HepG2 (cell line): Measurements from ENCODE around the gene TMEM198. TPM values are rescaled to one million over a fixed set of nuclear protein-coding genes. Genes with fewer than 3 reads are reported as not detected.

Experiments
- AGO1 ChIP-seq: fragments of 200-400 bp; formaldehyde crosslinking; IDR thresholded peaks from 2 replicates; pipeline ENCODE4 v1.6.1; 2017; ENCODE audit warnings: mild to moderate bottlenecking, low read depth, low read length, moderate library complexity; ENCODE audit not compliant: poor library complexity, severe bottlenecking
- SP2 ChIP-seq: sonication (generic); formaldehyde crosslinking; IDR thresholded peaks from 2 replicates; pipeline ENCODE4 v1.5.1; 2020; ENCODE audit warnings: mild to moderate bottlenecking, missing genetic modification reagents
- SRSF1 ChIP-seq: fragments of 200-400 bp; formaldehyde crosslinking; optimal IDR thresholded peaks from 2 replicates; pipeline ENCODE3; 2017; ENCODE audit warnings: mild to moderate bottlenecking, low read depth, low read length, moderate library complexity
- TOE1 ChIP-seq: sonication (generic); formaldehyde crosslinking; IDR thresholded peaks from 2 replicates; pipeline ENCODE4 v1.4.0; 2020; ENCODE audit warnings: mild to moderate bottlenecking, missing genetic modification reagents
- ZNF138 ChIP-seq: sonication (generic); formaldehyde crosslinking; IDR thresholded peaks from 2 replicates; pipeline ENCODE4 v1.5.0; 2020; ENCODE audit warnings: mild to moderate bottlenecking, low read depth, missing genetic modification reagents
- ZNF256 ChIP-seq: sonication (generic); formaldehyde crosslinking; conservative IDR thresholded peaks from 2 replicates; pipeline ENCODE4 v1.4.0; 2020; ENCODE audit warnings: missing genetic modification reagents
- ZNF30 ChIP-seq: sonication (generic); formaldehyde crosslinking; IDR thresholded peaks from 2 replicates; pipeline ENCODE4 v1.5.0; 2020; ENCODE audit warnings: mild to moderate bottlenecking, missing genetic modification reagents
- ZNF343 ChIP-seq: sonication (generic); formaldehyde crosslinking; IDR thresholded peaks from 2 replicates; pipeline ENCODE4 v1.4.0; 2020; ENCODE audit warnings: mild to moderate bottlenecking, missing genetic modification reagents
- ZNF547 ChIP-seq: sonication (generic); formaldehyde crosslinking; IDR thresholded peaks from 2 replicates; pipeline ENCODE4 v1.5.1; 2020; ENCODE audit warnings: mild to moderate bottlenecking, missing genetic modification reagents
- ZNF550 ChIP-seq: sonication (generic); formaldehyde crosslinking; IDR thresholded peaks from 2 replicates; pipeline ENCODE4 v1.4.0; 2020; ENCODE audit warnings: mild to moderate bottlenecking, missing genetic modification reagents, borderline replicate concordance
- ZNF570 ChIP-seq: sonication (generic); formaldehyde crosslinking; IDR thresholded peaks from 2 replicates; pipeline ENCODE4 v1.4.0; 2020; ENCODE audit warnings: mild to moderate bottlenecking, missing genetic modification reagents, borderline replicate concordance
- polyA plus RNA-seq, 8 experiments: library from polyadenylated mRNA; depleted of rRNA in 3 of 8; stranded (reverse) in 7 of 8; unstranded in 1 of 8; fragments of >200 nt; fragmentation: Illumina TruSeq in 4 of 8; extraction: Trizol in 4 of 8; gene quantifications; 2 replicates each; pipeline versions ENCODE4 v1.2.1 to v1.2.3, GENCODE V29; 2011 to 2016; ENCODE audit warnings: low read depth in 4 of 8, missing spikeins in 1 of 8, mixed read lengths in 1 of 8; ENCODE audit not compliant: insufficient read depth in 1 of 8
- total RNA-seq, 5 experiments: library from RNA; depleted of rRNA; stranded (reverse); fragments of >200 nt; fragmentation: Illumina TruSeq; extraction: Trizol; gene quantifications; 2 replicates each; pipeline ENCODE4 v1.2.3, GENCODE V29; 2016; ENCODE audit warnings: low read depth in 1 of 5
- TF ChIP-seq, protein P1 (sequence below): sonication (generic); formaldehyde crosslinking; IDR thresholded peaks from 2 replicates; pipeline ENCODE4 v1.5.0; 2020; ENCODE audit warnings: missing genetic modification reagents, mild to moderate bottlenecking, borderline replicate concordance
- TF ChIP-seq, protein P2 (sequence below): sonication (generic); formaldehyde crosslinking; IDR thresholded peaks from 2 replicates; pipeline ENCODE4 v1.8.1; 2023; ENCODE audit warnings: mild to moderate bottlenecking, inconsistent platforms, moderate library complexity, missing genetic modification reagents, borderline replicate concordance
- TF ChIP-seq, protein P3 (sequence below): sonication (generic); formaldehyde crosslinking; IDR thresholded peaks from 2 replicates; pipeline ENCODE4 v1.4.0; 2020; ENCODE audit warnings: mild to moderate bottlenecking, low read depth, missing genetic modification reagents
- TF ChIP-seq, protein P4 (sequence below): sonication (generic); formaldehyde crosslinking; IDR thresholded peaks from 2 replicates; pipeline ENCODE4 v1.4.0; 2020; ENCODE audit warnings: mild to moderate bottlenecking, low read depth, missing genetic modification reagents
- TF ChIP-seq, protein P5 (sequence below): sonication (generic); formaldehyde crosslinking; IDR thresholded peaks from 2 replicates; pipeline ENCODE4; 2020; ENCODE audit warnings: missing genetic modification reagents, mild to moderate bottlenecking, borderline replicate concordance

TMEM198 gene
- total and polyA plus RNA-seq, 2 of the 13 experiments (the other 11 are each of a cell fraction or from before 2014, with no cell fraction given): 17.3 to 23.5 TPM

DNA sequence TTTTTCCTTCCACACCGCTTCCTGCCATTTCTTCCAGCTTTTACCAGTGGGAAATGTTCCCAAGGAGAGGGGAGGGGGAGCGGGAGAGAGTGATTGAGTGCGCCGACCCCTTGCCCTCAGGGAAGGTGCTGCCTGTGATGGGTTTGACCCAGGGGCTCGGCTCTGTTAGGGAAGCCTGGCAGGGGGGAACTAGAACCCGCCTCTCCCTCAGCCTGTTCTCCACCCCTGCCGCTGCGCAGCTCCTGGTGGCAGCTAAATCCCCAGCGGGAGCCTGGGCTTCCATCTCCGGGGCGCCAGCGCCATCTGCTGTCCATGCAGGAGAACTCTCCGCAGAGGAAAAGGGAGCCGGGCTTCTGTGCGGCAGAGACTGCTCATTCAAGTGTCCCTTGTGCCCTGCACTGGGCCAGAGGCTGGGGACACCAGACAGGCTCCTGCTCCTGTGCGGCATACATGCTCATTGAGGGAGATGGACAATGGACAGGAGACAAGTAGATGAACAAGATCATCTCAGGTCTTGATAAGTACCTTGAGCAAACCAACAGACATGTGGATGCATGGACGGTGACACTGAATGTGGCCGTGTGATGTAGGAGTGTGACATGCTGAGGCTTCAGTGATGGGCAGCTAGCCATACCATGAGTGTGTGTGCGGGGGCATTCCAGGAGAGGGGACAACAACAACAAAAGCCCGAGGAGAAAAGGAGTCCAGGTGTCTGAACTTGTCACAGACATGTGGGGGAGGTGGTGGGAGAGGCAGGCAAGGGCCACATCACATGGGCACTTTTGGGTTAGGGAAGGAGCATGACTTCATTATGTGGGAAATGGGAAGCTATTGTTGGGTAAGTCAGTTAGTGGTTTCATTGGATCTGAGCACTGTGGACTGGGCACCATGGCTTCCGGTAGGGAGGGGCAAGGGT, 13.5 kb upstream of the TMEM198 start (continued):
- TF ChIP-seq SRSF1: no peak
- TF ChIP-seq, protein P1, sequence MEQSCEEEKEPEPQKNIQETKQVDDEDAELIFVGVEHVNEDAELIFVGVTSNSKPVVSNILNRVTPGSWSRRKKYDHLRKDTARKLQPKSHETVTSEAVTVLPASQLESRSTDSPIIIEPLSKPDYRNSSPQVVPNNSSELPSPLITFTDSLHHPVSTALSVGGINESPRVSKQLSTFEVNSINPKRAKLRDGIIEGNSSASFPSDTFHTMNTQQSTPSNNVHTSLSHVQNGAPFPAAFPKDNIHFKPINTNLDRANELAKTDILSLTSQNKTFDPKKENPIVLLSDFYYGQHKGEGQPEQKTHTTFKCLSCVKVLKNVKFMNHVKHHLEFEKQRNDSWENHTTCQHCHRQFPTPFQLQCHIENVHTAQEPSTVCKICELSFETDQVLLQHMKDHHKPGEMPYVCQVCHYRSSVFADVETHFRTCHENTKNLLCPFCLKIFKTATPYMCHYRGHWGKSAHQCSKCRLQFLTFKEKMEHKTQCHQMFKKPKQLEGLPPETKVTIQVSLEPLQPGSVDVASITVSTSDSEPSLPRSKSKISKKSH (CRISPR knock-in tag): peak; percentile 44; the same call in 1 of the 2 replicates
- TF ChIP-seq, protein P2, sequence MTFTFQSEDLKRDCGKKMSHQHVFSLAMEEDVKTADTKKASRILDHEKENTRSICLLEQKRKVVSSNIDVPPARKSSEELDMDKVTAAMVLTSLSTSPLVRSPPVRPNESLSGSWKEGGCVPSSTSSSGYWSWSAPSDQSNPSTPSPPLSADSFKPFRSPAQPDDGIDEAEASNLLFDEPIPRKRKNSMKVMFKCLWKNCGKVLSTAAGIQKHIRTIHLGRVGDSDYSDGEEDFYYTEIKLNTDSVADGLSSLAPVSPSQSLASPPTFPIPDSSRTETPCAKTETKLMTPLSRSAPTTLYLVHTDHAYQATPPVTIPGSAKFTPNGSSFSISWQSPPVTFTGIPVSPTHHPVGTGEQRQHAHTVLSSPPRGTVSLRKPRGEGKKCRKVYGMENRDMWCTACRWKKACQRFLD (CRISPR knock-in tag): no peak
- no peak for TF ChIP-seq ZNF30
- TF ChIP-seq ZNF547 (CRISPR knock-in tag): no peak
- no peak for TF ChIP-seq TOE1 (CRISPR knock-in tag)
- TF ChIP-seq ZNF138 (CRISPR knock-in tag): no peak
- TF ChIP-seq ZNF256 (CRISPR knock-in tag): 0 out of 2 replicates have a peak, but pooled peaks have one; percentile 16
- TF ChIP-seq SP2 (CRISPR knock-in tag): no peak
- TF ChIP-seq, protein P3, sequence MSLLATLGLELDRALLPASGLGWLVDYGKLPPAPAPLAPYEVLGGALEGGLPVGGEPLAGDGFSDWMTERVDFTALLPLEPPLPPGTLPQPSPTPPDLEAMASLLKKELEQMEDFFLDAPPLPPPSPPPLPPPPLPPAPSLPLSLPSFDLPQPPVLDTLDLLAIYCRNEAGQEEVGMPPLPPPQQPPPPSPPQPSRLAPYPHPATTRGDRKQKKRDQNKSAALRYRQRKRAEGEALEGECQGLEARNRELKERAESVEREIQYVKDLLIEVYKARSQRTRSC (CRISPR knock-in tag): no peak; the same call in 1 of the 2 replicates
- peak; percentile 100 for TF ChIP-seq ZNF343 (CRISPR knock-in tag)
- TF ChIP-seq, protein P4, sequence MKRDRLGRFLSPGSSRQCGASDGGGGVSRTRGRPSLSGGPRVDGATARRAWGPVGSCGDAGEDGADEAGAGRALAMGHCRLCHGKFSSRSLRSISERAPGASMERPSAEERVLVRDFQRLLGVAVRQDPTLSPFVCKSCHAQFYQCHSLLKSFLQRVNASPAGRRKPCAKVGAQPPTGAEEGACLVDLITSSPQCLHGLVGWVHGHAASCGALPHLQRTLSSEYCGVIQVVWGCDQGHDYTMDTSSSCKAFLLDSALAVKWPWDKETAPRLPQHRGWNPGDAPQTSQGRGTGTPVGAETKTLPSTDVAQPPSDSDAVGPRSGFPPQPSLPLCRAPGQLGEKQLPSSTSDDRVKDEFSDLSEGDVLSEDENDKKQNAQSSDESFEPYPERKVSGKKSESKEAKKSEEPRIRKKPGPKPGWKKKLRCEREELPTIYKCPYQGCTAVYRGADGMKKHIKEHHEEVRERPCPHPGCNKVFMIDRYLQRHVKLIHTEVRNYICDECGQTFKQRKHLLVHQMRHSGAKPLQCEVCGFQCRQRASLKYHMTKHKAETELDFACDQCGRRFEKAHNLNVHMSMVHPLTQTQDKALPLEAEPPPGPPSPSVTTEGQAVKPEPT (CRISPR knock-in tag): peak; percentile 72; the same call in 1 of the 2 replicates
- 0 out of 2 replicates have a peak, but pooled peaks have one; percentile 74 for TF ChIP-seq ZNF550 (CRISPR knock-in tag)
- TF ChIP-seq AGO1: no peak
- TF ChIP-seq, protein P5, sequence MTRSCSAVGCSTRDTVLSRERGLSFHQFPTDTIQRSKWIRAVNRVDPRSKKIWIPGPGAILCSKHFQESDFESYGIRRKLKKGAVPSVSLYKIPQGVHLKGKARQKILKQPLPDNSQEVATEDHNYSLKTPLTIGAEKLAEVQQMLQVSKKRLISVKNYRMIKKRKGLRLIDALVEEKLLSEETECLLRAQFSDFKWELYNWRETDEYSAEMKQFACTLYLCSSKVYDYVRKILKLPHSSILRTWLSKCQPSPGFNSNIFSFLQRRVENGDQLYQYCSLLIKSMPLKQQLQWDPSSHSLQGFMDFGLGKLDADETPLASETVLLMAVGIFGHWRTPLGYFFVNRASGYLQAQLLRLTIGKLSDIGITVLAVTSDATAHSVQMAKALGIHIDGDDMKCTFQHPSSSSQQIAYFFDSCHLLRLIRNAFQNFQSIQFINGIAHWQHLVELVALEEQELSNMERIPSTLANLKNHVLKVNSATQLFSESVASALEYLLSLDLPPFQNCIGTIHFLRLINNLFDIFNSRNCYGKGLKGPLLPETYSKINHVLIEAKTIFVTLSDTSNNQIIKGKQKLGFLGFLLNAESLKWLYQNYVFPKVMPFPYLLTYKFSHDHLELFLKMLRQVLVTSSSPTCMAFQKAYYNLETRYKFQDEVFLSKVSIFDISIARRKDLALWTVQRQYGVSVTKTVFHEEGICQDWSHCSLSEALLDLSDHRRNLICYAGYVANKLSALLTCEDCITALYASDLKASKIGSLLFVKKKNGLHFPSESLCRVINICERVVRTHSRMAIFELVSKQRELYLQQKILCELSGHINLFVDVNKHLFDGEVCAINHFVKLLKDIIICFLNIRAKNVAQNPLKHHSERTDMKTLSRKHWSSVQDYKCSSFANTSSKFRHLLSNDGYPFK (CRISPR knock-in tag): peak; percentile 47; the same call in 1 of the 2 replicates
- TF ChIP-seq ZNF570 (CRISPR knock-in tag): no peak
